HG02798 (cell line): ENCODE data around the gene TNFAIP8.

Source experiments
- ATAC-seq: cut with Tn5 transposase; IDR thresholded peaks from one replicate; pipeline ENCODE4 v1.9.1; 2021; ENCODE audit warnings: mild to moderate bottlenecking; ENCODE audit not compliant: unreplicated experiment, poor library complexity

Gene TNFAIP8

DNA sequence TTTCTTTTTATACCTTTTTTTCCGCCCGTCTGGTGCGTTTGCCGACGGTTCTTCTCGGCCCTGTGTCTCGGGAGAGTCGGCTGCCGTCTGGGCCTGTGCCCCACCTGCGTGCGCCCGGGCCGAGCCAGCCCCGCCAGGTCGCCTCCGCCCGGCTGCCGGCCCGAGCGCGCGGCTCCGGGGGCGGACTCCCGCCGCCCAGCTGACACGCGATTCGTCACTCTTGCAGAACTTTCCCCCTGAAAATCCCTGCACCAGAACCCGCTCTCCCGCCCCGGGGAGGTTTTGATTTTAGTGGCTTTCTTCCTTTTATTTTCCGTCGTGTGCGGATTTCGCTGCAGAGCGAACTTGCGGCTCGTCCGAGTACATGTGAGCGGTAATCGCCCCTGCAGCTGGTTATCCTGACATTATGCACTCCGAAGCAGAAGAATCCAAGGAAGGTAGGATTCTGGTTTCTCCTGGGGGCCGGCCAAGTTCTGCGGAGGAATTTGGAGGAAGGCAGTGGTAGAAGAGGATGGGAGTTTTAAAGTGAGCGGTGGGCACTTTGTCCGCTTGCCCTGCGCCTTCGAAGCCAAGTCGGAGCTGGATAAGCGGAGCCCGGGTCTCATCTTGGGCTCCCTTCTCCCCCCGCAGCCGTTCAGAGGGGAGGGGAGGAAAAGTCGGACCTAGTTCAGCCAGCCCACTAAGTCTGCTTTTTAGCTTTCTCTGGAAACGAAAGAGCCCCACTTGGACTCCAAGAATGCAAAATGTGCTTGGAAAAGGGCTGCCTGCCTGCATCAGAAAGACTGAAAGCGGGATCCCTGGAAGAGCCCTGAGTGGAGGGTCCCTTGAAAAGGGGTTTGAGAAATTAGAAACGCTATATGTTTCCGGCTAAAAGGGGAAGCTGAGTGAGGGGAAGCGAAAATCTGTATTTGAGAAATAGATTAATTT, at the start of gene TNFAIP8:
TNFAIP8 (plus strand) TSS at position 335 of the 927 bp plus-strand sequence; CDS start at position 407, 72 bp downstream.
- peak; percentile 61 for ATAC-seq

DNA sequence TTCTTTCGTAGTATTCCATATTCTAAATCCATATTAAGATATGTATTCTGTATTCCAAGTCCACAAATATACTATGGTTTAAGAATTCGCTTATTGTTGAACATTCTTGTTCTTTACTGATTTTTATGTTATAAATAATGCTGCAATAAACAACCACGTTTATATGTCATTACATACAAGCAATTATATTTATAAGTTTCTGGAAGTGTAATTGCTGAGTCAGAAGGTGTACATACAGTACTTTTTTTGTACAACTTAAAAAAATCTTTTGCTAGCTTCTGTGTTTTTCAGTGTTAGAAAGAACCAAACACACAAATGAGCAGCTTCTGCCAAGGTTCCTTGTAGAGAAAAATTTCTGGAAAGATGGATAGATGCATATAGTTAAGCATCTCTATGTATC, 48.6 kb upstream of the TNFAIP8 start:
- ATAC-seq = no peak

DNA sequence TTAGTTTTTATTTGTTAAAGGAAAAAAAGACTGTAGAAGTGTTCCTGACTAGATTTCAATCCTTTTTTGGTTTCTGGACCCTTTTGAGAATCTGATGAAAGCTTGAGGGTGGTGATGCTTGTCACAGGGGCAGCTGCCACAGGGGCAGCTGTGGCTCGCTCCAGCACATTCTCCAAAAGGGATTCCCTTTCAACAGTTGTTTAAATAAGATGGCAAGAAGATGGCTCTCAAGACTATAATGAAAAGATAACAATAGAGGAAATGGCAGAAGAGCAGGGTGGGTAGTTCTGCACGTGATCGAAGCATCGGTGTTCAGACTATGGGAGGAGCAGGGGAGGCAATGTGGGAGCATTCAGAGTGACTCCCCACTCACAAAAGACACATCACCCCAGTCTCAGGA, 46.5 kb upstream of the TNFAIP8 start:
- no peak for ATAC-seq

DNA sequence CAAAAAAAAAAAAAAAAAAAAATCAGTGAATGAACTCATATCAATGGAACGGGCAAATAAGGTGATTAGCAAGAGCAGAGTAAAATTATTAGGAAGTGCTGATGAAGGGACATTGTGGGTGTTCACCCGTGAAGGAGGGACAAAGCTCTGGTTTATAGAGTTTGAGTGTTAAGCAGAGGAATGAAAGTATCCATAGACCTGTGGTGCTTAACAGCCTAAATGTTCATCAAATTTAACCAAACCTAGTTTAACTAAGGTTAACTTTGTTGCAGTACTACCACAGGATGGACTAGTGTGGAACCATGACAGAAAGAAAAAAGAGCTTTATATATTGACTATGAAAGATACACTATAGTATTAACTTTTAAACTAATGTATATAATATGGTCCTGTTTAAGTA, 44.1 kb upstream of the TNFAIP8 start:
- ATAC-seq = no peak

DNA sequence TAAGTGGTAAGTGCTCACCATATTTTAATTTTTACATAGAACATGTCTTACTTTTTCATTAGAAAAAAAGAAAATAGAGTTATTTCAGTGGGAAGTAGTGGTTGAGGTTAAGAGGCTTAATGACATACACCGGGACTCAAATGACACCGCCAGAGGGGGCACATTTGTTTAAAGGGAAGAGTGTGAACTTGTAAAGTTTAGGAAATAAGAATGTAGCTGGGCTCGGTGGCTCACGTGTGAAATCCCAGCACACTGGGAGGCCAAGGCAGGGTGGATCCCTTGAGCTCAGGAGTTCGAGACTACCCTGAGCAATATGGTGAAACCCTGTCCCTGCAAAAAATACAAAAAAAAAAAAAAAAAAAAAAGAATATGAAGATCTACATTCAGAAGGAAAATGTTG, 43.4 kb upstream of the TNFAIP8 start:
- no peak for ATAC-seq

DNA sequence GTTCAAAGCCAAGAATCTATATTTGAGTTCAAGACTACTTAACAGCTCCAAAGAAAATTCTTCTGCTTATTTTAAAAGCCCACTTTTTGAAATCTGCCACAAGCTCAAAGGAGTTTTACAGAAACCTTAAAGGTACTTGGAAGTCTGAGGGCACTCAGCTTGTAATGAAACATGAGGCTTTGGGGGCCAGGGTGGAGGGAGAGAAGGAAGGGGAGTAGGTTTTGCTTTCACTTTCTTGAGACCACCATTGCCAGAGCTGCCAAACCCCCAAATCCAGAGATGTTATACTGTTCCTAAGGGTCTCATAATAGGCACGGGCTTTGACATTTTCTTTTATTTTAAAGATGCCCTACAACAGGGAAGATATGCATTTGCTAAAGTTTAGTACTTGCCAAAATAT, 42.6 kb upstream of the TNFAIP8 start:
- ATAC-seq = no peak

DNA sequence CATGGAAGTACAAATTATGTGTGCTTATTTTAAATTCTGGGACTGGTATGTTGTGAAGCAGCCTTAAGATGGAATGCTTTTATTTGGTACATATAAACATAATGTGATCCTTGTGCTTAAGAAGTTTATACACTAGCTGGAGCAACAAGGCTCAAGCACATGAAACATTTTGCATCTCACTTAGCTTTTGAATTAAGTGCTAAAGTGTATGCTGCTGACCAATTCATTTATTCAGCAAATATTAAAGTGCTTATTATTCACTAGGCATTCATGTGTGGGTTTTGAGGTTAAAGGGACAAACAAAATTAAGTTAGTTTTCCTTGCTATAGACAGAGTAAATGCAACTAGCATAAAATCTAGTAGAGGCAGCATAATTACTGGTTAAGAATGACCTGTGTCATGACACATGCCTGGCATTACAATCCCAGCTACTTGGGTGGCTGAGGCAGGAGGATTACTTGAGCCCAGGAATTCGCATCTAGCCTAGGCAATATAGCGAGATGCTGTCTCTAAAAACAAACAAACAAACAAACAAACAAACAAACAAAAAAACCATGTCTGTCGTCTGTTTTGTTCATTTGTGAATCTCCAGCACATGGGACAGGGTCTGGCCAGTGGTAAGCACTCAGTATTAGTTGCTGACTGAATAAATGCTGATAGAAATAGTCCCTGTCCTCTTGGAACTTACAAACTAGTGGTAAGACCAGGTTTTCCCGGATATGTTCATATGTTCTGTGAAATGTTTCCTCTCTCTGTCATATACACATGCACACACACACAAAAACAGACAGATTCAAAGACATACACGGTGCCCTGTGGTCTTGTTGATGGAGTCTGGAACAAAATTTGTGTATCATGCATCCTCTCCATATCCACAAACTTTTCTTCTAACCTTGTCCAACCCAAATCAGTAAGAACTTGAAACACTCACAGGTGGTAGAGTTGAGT, 41.9 kb upstream of the TNFAIP8 start:
- no peak for ATAC-seq

DNA sequence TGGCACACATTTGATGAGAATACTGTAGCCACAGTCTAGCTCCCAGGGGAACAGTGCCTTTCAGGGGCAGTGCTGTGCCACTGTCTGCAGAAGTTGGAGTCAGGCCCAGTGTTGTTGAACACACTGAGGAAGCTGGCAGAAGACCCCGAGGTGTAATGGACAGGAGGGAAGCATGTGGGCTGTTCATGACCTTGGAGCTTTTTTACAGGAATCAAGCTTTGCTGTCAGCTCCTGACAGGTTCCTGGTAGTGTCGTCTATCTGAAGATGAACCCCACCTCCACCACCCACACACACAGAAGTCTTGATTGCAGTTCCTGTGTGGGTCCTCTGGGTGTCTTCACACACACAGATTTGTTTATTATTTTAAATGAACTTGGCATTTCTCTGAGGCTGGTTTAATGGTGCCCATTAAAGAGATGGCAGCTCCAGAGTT, 40.3 kb upstream of the TNFAIP8 start:
- ATAC-seq = peak; percentile 88

DNA sequence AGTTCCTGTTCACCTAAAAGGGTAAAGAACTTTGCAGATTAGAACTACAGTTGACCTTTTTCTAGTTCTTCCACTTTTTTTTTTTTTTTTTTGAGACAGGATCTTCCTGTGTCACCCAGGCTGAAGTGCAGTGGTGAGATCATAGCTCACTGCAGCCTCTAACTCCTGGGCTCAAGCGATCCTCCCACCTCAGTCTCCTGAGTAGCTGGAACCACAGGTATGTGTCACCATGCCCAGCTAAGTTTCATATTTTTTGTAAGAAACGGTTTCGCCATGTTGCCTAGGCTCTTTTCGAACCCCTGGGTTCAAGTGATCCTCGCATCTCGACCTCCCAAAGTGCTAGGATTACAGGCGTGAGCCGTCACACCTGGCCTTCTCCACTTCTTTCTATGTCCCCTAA, 39.7 kb upstream of the TNFAIP8 start:
- no peak for ATAC-seq

DNA sequence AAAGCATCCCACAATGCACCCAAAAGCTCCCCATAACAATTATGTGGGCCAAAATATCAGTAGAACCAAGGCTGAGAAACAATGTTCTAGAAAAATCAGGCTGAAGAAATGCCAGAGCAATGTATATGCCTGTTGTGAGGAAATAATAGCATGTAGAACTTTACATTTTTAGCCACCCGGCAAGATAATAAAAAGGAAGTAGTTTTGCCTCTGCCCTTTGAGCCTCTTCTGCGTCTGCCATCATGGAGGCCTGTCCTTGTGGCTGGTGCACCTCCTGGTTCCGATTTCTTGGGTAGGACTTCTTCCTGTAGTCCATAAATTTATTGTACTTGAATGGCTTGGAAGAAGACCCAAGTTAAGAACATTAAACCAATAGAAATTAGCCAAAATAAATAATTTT, 38.9 kb upstream of the TNFAIP8 start:
- ATAC-seq = no peak

DNA sequence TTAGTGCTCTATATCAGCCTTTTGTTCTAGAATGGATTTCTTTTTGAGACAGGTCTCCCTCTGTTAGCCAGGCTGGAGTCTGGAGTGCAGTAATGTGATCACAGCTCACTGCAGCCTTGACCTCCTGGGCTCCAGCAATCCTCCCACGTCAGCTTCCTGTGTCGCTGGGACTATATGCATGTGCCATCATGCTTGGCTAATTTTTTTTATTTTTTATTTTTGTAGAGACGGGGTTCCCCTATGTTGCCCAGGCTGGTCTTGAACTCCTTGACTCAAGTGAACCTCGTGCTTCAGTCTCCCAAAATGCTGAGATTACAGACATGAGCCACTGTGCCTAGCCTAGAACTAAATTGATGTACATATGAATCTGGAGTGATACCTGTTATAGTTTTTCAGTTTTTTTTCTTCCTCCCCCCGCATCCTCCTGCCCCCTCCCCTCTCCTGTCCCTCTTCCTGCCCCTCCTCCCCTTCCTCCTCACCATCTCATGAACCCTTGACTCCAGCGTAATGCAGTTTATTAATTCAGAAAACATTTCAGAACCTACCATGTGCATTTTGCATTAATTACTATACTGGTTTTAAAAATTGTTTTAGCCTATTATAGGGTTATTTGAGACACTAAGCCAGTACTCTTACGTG, 37.4 kb upstream of the TNFAIP8 start:
- ATAC-seq = peak; percentile 24

DNA sequence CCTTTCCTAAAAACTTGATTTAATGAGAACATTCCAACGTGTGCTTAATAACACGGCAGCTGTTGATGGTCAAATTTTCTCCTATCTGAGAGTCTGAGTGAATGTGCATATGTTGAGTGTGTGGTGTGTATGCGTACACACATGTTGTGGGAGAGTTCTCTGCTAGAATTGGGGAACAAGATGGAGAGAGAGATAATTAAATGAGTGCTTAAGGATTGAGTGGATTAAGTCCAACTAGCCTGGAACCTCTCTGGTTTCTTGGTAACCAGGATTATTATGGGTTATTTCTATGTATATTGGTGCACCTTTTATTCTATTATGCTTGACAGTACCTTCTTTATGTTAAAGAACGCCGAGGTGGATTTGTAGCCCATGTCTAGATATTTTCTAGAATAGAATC, 36.4 kb upstream of the TNFAIP8 start:
- no peak for ATAC-seq

DNA sequence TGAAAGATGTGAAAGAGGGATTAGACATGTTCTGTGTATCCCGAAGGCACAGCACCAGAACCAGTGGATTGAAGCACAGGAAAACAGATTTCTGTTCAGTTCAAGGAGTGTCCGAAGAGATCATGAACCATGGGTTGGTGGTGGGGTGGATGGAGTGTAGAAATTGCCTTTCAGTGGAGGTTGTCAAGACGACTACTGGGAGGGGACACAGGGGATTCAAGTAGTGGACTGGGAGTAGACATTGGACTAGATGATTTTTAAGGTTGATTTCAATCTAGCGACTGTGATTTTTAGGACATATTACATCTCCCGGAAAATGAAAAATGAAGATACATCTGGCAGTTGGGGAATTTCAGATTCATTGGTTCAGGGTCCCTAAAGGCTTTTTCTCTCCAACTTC, 35.9 kb upstream of the TNFAIP8 start:
- no peak for ATAC-seq

DNA sequence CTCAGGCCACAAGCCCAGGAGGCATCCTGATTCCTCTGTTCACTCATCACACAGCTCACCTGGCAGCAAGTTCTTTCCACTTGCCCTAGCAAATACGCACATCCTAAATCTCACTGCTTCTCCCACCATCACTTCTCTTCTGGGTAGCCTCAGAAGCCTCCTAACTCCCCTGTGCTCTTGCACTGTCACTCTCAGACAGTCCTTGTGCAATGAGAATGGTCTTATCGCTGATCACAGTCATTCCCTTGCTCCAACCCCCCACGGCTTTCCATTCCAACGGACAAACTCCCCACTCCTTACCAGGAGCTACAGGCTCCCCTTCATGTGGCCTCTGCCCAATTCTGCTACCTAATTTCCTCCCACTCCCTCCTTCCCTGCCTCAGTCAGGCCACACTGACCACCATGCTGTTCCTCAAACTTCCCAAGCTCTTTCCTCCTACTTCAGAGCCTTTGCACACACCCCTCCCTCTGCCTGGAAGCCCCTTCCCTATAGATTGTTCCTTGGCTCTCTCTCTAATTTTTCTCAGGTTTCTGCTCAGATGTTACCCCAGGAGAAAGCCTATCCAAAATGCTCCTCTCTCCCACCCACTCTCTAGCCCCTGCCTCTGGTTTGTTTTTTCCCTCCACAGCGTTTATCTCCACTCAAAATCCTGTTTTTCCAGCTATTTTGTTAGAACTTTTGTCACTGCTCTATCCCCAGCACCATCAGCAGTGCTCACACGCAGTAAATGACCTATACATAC, 34.1 kb upstream of the TNFAIP8 start:
- no peak for ATAC-seq

DNA sequence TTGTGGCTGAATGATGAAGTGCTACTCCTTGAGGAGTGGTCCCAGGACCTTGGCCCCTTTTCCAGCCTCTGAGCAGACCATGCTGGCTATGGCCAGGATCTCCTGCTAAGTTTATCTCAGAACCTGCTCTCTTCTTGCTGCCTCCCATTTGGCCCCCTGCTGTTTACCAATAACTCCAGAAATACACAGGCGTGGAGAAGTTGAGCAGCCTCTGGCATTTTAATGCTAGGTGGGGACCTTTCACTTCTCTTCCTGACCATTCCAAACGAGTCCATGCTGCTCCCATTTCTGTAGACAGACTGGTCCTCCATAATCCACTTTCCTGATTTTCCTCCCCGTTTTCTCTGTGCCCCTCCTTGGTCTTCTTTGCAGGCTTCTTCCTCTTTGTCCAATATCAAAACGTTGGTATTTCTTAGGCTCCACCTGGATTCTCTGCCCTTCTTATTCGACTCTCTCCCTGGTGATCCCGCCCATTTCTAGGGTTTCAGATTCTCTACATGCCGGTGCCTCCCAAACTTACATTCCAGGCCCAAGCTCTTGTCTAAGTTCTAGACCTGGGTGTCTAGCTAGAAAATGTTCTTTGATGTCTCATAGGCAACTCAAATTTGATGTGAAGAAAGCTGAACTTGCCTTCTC, 33.4 kb upstream of the TNFAIP8 start:
- ATAC-seq = no peak

DNA sequence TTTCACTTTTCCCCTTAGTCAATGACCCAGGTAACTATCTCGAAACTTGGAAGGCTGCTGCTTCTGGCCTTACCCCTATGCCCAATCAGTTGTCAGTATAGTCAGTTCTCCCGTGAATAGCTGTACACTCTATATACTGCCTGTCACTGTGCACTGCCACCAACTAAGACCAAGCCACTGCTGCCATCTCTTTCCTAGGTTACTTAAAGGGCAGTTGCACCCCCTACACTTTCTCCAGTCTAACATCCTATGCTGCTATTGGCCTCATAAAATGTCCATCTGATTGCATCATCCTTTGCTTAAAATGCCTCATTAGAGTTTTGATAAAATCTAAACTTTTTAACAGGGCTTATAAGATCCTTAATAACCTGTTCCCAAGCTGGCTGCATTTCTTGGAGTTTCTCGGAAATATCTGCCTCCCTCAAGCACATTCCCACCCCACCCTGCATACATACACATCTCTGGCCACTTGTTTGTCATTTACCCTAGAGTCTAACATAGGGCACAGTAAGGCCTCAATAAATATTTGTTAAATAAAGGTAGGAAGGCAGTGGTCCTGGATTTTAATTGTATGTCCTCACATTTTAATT, 32.8 kb upstream of the TNFAIP8 start:
- ATAC-seq = peak; percentile 41

DNA sequence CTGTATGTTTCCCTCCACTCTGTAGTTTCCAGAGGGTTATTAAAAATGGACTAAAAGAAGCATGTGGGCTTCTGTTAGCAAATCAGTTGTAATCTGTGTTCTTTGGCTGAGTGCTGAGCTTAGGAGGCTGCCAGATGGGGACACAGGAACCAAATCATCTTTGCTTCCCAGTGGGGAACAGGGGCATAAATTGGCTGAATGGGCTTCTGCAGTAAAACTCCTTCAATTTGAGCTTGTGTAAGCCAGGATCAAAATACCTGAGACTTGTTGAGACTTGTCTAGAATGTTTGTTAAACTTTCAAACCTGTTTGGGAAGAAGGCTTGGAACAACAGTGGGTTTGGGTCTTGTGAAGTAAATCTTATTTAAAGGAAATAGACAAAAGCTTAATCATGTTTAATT, 32.2 kb upstream of the TNFAIP8 start:
- no peak for ATAC-seq

DNA sequence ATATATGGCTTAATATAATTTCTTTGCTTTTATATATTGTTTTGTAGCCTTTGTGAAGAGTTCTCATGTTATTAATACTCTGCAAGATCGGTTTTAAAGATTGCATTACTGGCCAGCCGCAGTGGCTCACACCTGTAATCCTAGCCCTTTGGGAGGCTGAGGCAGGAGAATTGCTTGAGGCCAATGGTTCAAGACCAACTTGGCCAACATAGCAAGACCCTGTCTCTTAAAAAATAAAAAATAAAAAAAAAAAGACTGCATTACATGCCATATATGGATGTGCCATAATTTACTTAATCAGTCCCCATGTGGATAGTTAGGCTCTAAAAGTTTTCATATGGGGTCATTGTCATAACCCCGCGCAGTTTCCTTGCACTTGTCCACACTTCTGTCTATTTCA, 31.0 kb upstream of the TNFAIP8 start:
- ATAC-seq = no peak

DNA sequence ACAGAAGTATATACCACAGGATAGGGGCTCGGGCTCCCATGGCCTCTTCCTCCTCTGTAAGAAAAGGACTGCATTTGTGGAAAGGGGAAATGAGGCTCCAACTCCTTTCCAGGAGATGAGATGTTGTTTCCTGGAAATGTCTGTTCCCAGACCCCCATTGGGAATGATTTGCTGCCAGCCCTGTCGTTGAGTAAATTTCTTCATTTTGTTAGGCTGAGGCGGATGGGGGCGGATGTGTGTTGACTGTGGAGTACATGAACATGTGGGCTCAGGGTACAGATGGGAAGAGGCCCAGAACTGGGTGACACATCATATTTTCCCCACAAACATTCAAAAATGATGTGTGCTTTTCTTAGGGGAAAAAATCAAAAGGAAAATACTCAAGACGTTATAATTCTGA, 28.8 kb upstream of the TNFAIP8 start:
- no peak for ATAC-seq
